CD14-positive monocyte (primary cell): ENCODE data around the gene FCN2. TPM values are rescaled to one million over a fixed set of nuclear protein-coding genes. Genes with fewer than 3 reads are reported as not detected.

ENCODE experiments used
- DNase-seq, 3 donors: peaks; one replicate each; pipeline ENCODE4 v3.0.0-alpha.2; 2011 to 2022
- H2AFZ ChIP-seq: 2 replicates; pipeline ENCODE4 v1.6.0; 2012; ENCODE audit warnings: mild to moderate bottlenecking, low read depth, low read length, inconsistent platforms; ENCODE audit not compliant: insufficient read depth, poor library complexity, severe bottlenecking
- H3K27ac ChIP-seq, 2 donors: 1 replicate in 1 of 2; 2 replicates in 1 of 2; pipeline ENCODE4 v1.5.1; 2012 to 2013; ENCODE audit warnings: low read length in 2 of 2, control low read depth in 1 of 2, inconsistent platforms in 1 of 2, low read depth in 1 of 2, mild to moderate bottlenecking in 1 of 2
- H3K27me3 ChIP-seq, 2 donors: one replicate each; pipeline versions ENCODE4 v1.6.0 to v1.6.1; 2011 to 2013; ENCODE audit warnings: low read length in 2 of 2; ENCODE audit not compliant: control insufficient read depth in 2 of 2, insufficient read depth in 2 of 2
- H3K36me3 ChIP-seq, 2 donors: replicated peaks in 1 of 2; 1 replicate in 1 of 2; 2 replicates in 1 of 2; pipeline versions ENCODE4 v1.5.1 to v1.6.1; 2012 to 2013; ENCODE audit warnings: low read length in 2 of 2, control low read depth in 1 of 2, inconsistent platforms in 1 of 2, mild to moderate bottlenecking in 1 of 2; ENCODE audit not compliant: insufficient read depth in 2 of 2, control insufficient read depth in 1 of 2
- H3K4me1 ChIP-seq, 2 donors: 1 replicate in 1 of 2; 2 replicates in 1 of 2; pipeline versions ENCODE4 v1.5.1 to v1.6.1; 2012 to 2013; ENCODE audit warnings: low read length in 2 of 2, control low read depth in 1 of 2, inconsistent platforms in 1 of 2, mild to moderate bottlenecking in 1 of 2, moderate library complexity in 1 of 2; ENCODE audit not compliant: insufficient read depth in 2 of 2, control insufficient read depth in 1 of 2
- H3K4me2 ChIP-seq: replicated peaks from 2 replicates; pipeline ENCODE3; 2012; ENCODE audit warnings: low read length, moderate library complexity, mild to moderate bottlenecking; ENCODE audit not compliant: poor library complexity, severe bottlenecking; ENCODE audit errors: extremely low read depth
- H3K4me3 ChIP-seq, 3 experiments: fragments of 200-600 bp in 1 of 3; sonication (generic) in 1 of 3; replicated peaks in 1 of 3; 1 replicate in 2 of 3; 2 replicates in 1 of 3; pipeline ENCODE4 v1.5.1; 2011 to 2013; ENCODE audit warnings: low read length in 3 of 3, mild to moderate bottlenecking in 3 of 3, control low read depth in 2 of 3, low read depth in 2 of 3, inconsistent platforms in 1 of 3, moderate library complexity in 1 of 3
- H3K79me2 ChIP-seq: 2 replicates; pipeline ENCODE4 v1.6.0; 2012; ENCODE audit warnings: mild to moderate bottlenecking, control low read depth, inconsistent platforms, low read length, moderate library complexity; ENCODE audit not compliant: insufficient read depth
- H3K9ac ChIP-seq: 2 replicates; pipeline ENCODE4 v1.6.0; 2017; ENCODE audit warnings: low read length, mild to moderate bottlenecking; ENCODE audit not compliant: insufficient read depth, poor library complexity, severe bottlenecking
- H3K9me3 ChIP-seq, 2 donors: replicated peaks in 1 of 2; 1 replicate in 1 of 2; 2 replicates in 1 of 2; pipeline versions ENCODE4 v1.5.1 to v1.6.1; 2012 to 2013; ENCODE audit warnings: low read length in 2 of 2, control low read depth in 1 of 2; ENCODE audit not compliant: control insufficient read depth in 1 of 2, insufficient read depth in 1 of 2
- H4K20me1 ChIP-seq: 2 replicates; pipeline ENCODE4 v1.6.0; 2012; ENCODE audit warnings: mild to moderate bottlenecking, low read length, control low read depth, moderate library complexity; ENCODE audit not compliant: insufficient read depth
- H3K27ac Mint-ChIP-seq, 7 donors: one replicate each; pipeline ENCODE4 v1.8.0; 2020; ENCODE audit warnings: mild to moderate bottlenecking in 7 of 7, mixed read lengths in 7 of 7, moderate library complexity in 6 of 7, inconsistent platforms in 2 of 7
- H3K27me3 Mint-ChIP-seq, 3 donors: one replicate each; pipeline ENCODE4 v1.8.0; 2021 to 2022; ENCODE audit warnings: low read depth in 3 of 3, mild to moderate bottlenecking in 3 of 3, mixed read lengths in 3 of 3, moderate library complexity in 3 of 3, inconsistent platforms in 1 of 3
- H3K36me3 Mint-ChIP-seq, 2 donors: one replicate each; pipeline ENCODE4 v1.8.0; 2020; ENCODE audit warnings: mixed read lengths in 2 of 2, inconsistent platforms in 1 of 2, mild to moderate bottlenecking in 1 of 2
- H3K4me1 Mint-ChIP-seq: one replicate; pipeline ENCODE4 v1.8.0; 2020; ENCODE audit warnings: mild to moderate bottlenecking, mixed read lengths
- H3K4me3 Mint-ChIP-seq, 2 donors: one replicate each; pipeline ENCODE4 v1.8.0; 2020; ENCODE audit warnings: mild to moderate bottlenecking in 2 of 2, mixed read lengths in 2 of 2, moderate library complexity in 1 of 2
- H3K9me3 Mint-ChIP-seq, 7 donors: one replicate each; pipeline ENCODE4 v1.8.0; 2020 to 2022; ENCODE audit warnings: mixed read lengths in 7 of 7, mild to moderate bottlenecking in 6 of 7, moderate library complexity in 6 of 7, inconsistent platforms in 2 of 7
- CTCF ChIP-seq: fragments of 200-600 bp; IDR thresholded peaks from one replicate; pipeline ENCODE4 v1.8.0; 2022; ENCODE audit warnings: antibody characterized with exemption, mild to moderate bottlenecking
- WGBS: methylation state at CpG from one replicate; pipeline ENCODE4 v1.1.5; 2013; ENCODE audit warnings: missing lambda C conversion rate; ENCODE audit not compliant: insufficient coverage; 5-methylcytosine and 5-hydroxymethylcytosine counted together
- intact Hi-C, 2 donors: fragments of 100-400 bp; cut with micrococcal nuclease; formaldehyde crosslinking; loops; one replicate each; pipeline versions ENCODE4 v1.15.0 to v1.15.1; 2023
- polyA plus RNA-seq, 3 donors: library from polyadenylated mRNA; depleted of rRNA in 1 of 3; unstranded in 2 of 3; stranded (reverse) in 1 of 3; fragments of 300-500 nt in 2 of 3; fragments of >200 nt in 1 of 3; fragmentation: Illumina TruSeq in 2 of 3; gene quantifications; 1 replicate in 2 of 3; 2 replicates in 1 of 3; pipeline ENCODE4 v1.2.3, GENCODE V29; 2012 to 2021

Gene FCN2
- polyA plus RNA-seq, 3 donors, result not detected

- H3K27ac Mint-ChIP-seq, result no peak overlapping the region
- no peak for TF ChIP-seq CTCF
- WGBS, result 95% methylated on average over 11 of the region's 20 CpGs
These were observed 46.2 kb upstream of the FCN2 start for GRCh38 chr9:134834217-134834956.

DNA sequence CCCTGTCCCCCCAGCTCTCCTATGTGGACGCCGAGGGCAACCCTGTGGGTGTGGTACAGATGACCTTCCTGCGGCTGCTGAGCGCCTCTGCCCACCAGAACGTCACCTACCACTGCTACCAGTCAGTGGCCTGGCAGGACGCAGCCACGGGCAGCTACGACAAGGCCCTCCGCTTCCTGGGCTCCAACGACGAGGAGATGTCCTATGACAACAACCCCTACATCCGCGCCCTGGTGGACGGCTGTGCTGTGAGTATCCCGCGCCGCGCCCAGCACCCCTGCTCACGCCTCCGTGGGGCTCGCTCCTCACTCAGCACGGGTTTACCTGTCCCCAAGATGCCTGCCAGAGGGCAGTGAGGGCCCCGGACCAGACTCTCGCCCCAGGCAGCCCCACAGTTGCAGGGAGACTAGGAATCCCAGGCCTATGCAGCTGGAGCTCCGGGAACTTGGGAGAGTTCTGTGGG is 45.6 kb upstream of the FCN2 start:
- H3K36me3 ChIP-seq, result no peaks in the 10 kb centered on the region
- no peaks in the 10 kb centered on the region for H3K79me2 ChIP-seq
- H3K9me3 Mint-ChIP-seq, result no peaks in the 10 kb centered on the region
- no peak for DNase-seq
- H3K9me3 ChIP-seq, result no peaks in the 10 kb centered on the region
- no peaks in the 10 kb centered on the region for H4K20me1 ChIP-seq
- H3K4me1 Mint-ChIP-seq, result no peaks in the 10 kb centered on the region
- no peak overlapping the region for H3K4me3 ChIP-seq
- no peaks in the 10 kb centered on the region for H3K27me3 ChIP-seq
- H3K36me3 Mint-ChIP-seq, result no peaks in the 10 kb centered on the region
- no peaks in the 10 kb centered on the region for H3K4me1 ChIP-seq
- no peak overlapping the region for H3K27ac Mint-ChIP-seq
- peaks cover 4 to 9% (median 5%) of the 10 kb centered on the region in 3 donors for H3K27me3 Mint-ChIP-seq
- no peak overlapping the region for H3K4me2 ChIP-seq
- no peak overlapping the region for H3K27ac ChIP-seq
- no peak overlapping the region for H3K9ac ChIP-seq
- WGBS, result 93% methylated on average over 19 of the region's 25 CpGs
- no peak overlapping the region for H3K4me3 Mint-ChIP-seq
- no peak for TF ChIP-seq CTCF
- intact Hi-C loops, result no loop called here
- no peak overlapping the region for H2AFZ ChIP-seq

More at GRCh38 chr9:134834217-134834956, 46.2 kb upstream of the FCN2 start:
- no peak overlapping the region for H2AFZ ChIP-seq
- H4K20me1 ChIP-seq, result no peaks in the 10 kb centered on the region
- H3K27me3 Mint-ChIP-seq, result peaks cover 3 to 9% (median 4%) of the 10 kb centered on the region in 3 donors
- no peaks in the 10 kb centered on the region for H3K4me1 Mint-ChIP-seq
- no peak overlapping the region for H3K9ac ChIP-seq
- DNase-seq, result no peak
- H3K36me3 Mint-ChIP-seq, result no peaks in the 10 kb centered on the region
- no peak overlapping the region for H3K4me3 Mint-ChIP-seq
- H3K79me2 ChIP-seq, result no peaks in the 10 kb centered on the region
- intact Hi-C loops, result no loop called here
- H3K27me3 ChIP-seq, result no peaks in the 10 kb centered on the region
- H3K9me3 Mint-ChIP-seq, result no peaks in the 10 kb centered on the region
- no peak overlapping the region for H3K27ac ChIP-seq
- no peak overlapping the region for H3K4me2 ChIP-seq
- no peaks in the 10 kb centered on the region for H3K9me3 ChIP-seq
- H3K4me3 ChIP-seq, result no peak overlapping the region
- no peaks in the 10 kb centered on the region for H3K36me3 ChIP-seq
- no peaks in the 10 kb centered on the region for H3K4me1 ChIP-seq
